HCT116 (cell line): Measurements from ENCODE around the gene ABHD17C. TPM values are rescaled to one million over a fixed set of nuclear protein-coding genes. Genes with fewer than 3 reads are reported as not detected.
A peak's percentile ranks its signal among the peaks of the same experiment; 100 is the strongest.

Experiments used
- ATAC-seq: fragments of 200-7000 bp; cut with Tn5 transposase; 2 replicates; pipeline ENCODE4 v1.9.1; 2020; ENCODE audit warnings: mild to moderate bottlenecking, moderate library complexity
- BruUV-seq: library from RNA; stranded (reverse); fragments of 400-500 nt; replicated peaks from 2 replicates; lab custom pipeline; 2021; lab: Mats Ljungman, UMichigan
- CTCF ChIA-PET: fragments of 300-600 bp; sonication (Branson Sonifier 250); formaldehyde crosslinking; loops from one replicate; lab custom pipeline; 2021; ENCODE audit warnings: antibody characterized with exemption; lab: Charles Lee
- POLR2A ChIA-PET: fragments of 300-600, 350-600 bp; sonication (Branson Sonifier 250); formaldehyde crosslinking; loops from one replicate; lab custom pipeline; 2021; ENCODE audit warnings: antibody characterized with exemption; lab: Charles Lee
- RAD21 ChIA-PET, 2 experiments: fragments of 300-600 bp; sonication (Branson Sonifier 250); formaldehyde crosslinking; loops; one replicate each; lab custom pipeline; 2023; ENCODE audit warnings: low total read pairs in 2 of 2; ENCODE audit not compliant: uncharacterized antibody in 2 of 2, unreplicated experiment in 2 of 2, low non-redundant PET in 1 of 2; lab: Charles Lee
- DNase-seq: peaks from one replicate; pipeline ENCODE4 v3.0.0-alpha.2; 2010; ENCODE audit warnings: low read depth, low spot score
- H2AFZ ChIP-seq: fragments of 200-600 bp; shearing (Covaris generic), sonication (generic); 2 replicates; pipeline ENCODE4 v1.6.1; 2017; ENCODE audit warnings: low read depth, mixed run types, mixed read lengths, antibody characterized with exemption, low read length; ENCODE audit not compliant: poor library complexity, severe bottlenecking
- H3K27ac ChIP-seq: 2 replicates; pipeline ENCODE4 v1.5.1; 2012; ENCODE audit warnings: low read depth, low read length
- H3K27me3 ChIP-seq: fragments of 200-600 bp; sonication (generic); 2 replicates; pipeline ENCODE4 v1.6.1; 2016; ENCODE audit warnings: mixed run types, low read length, mixed read lengths; ENCODE audit not compliant: insufficient read depth
- H3K36me3 ChIP-seq, 2 experiments: fragments of 200-500 bp in 1 of 2; fragments of 200-600 bp in 1 of 2; sonication (Bioruptor generic) in 1 of 2; sonication (generic) in 1 of 2; 2 replicates each; pipeline versions ENCODE4 v1.5.1 to v1.6.1; 2014 to 2016; ENCODE audit warnings: low read length in 2 of 2, inconsistent platforms in 1 of 2, mixed read lengths in 1 of 2, mixed run types in 1 of 2; ENCODE audit not compliant: insufficient read depth in 2 of 2, control insufficient read depth in 1 of 2
- H3K4me1 ChIP-seq, 2 experiments: fragments of 200-600 bp in 1 of 2; sonication (generic) in 1 of 2; 2 replicates each; pipeline versions ENCODE4 v1.5.1 to v1.6.1; 2012 to 2017; ENCODE audit warnings: low read length in 2 of 2, inconsistent platforms in 1 of 2, mild to moderate bottlenecking in 1 of 2, mixed read lengths in 1 of 2, mixed run types in 1 of 2, moderate library complexity in 1 of 2; ENCODE audit not compliant: insufficient read depth in 2 of 2, control insufficient read depth in 1 of 2
- H3K4me2 ChIP-seq: fragments of 200-600 bp; sonication (generic); 2 replicates; pipeline ENCODE4 v1.6.1; 2017; ENCODE audit warnings: mixed run types, low read length, mixed read lengths
- H3K4me3 ChIP-seq, 2 experiments: fragments of 200-600 bp in 1 of 2; sonication (generic) in 1 of 2; replicated peaks in 1 of 2; 2 replicates each; pipeline ENCODE4 v1.5.1; 2011 to 2016; ENCODE audit warnings: low read length in 2 of 2, control low read depth in 1 of 2, low read depth in 1 of 2, mild to moderate bottlenecking in 1 of 2, mixed read lengths in 1 of 2, mixed run types in 1 of 2
- H3K79me2 ChIP-seq: fragments of 200-600 bp; sonication (generic); 2 replicates; pipeline ENCODE4 v1.6.1; 2017; ENCODE audit warnings: mild to moderate bottlenecking, mixed run types, low read length, moderate library complexity, mixed read lengths; ENCODE audit not compliant: insufficient read depth
- H3K9ac ChIP-seq: fragments of 200-600 bp; sonication (generic); 2 replicates; pipeline ENCODE4 v1.6.1; 2016; ENCODE audit warnings: low read length, mixed read lengths
- H3K9me2 ChIP-seq: fragments of 200-600 bp; sonication (generic), shearing (Covaris generic); 2 replicates; pipeline ENCODE4 v1.6.1; 2017; ENCODE audit warnings: mixed run types, mild to moderate bottlenecking, moderate library complexity; ENCODE audit not compliant: insufficient read depth
- H3K9me3 ChIP-seq, 2 experiments: fragments of 200-500 bp in 1 of 2; fragments of 200-600 bp in 1 of 2; sonication (Bioruptor generic) in 1 of 2; sonication (generic) in 1 of 2; 2 replicates each; pipeline ENCODE4 v1.6.1; 2014 to 2017; ENCODE audit warnings: low read length in 2 of 2, mixed read lengths in 2 of 2, inconsistent platforms in 1 of 2, low read depth in 1 of 2, mild to moderate bottlenecking in 1 of 2, mixed run types in 1 of 2, moderate library complexity in 1 of 2; ENCODE audit not compliant: control insufficient read depth in 1 of 2, insufficient read depth in 1 of 2
- H4K20me1 ChIP-seq: fragments of 200-600 bp; sonication (generic), shearing (Covaris generic); 2 replicates; pipeline ENCODE4 v1.6.1; 2017; ENCODE audit warnings: mixed run types, mild to moderate bottlenecking, moderate library complexity; ENCODE audit not compliant: insufficient read depth
- ATF3 ChIP-seq: IDR thresholded peaks from 2 replicates; pipeline ENCODE4 v1.6.1; 2012
- CBX3 ChIP-seq: IDR thresholded peaks from 2 replicates; pipeline ENCODE4 v1.6.1; 2012; ENCODE audit warnings: low read depth
- CEBPB ChIP-seq: IDR thresholded peaks from 2 replicates; pipeline ENCODE4 v1.6.1; 2012; ENCODE audit warnings: low read depth
- CTCF ChIP-seq, 3 experiments: fragments of 200-600 bp in 1 of 3; sonication (generic) in 1 of 3; IDR thresholded peaks in 2 of 3; conservative IDR thresholded peaks in 1 of 3; 2 replicates each; pipeline ENCODE4 v1.5.1; 2012 to 2017; ENCODE audit warnings: low read depth in 2 of 3, low read length in 2 of 3, antibody characterized with exemption in 1 of 3, borderline replicate concordance in 1 of 3, control low read depth in 1 of 3, mild to moderate bottlenecking in 1 of 3, mixed read lengths in 1 of 3, mixed run types in 1 of 3, moderate library complexity in 1 of 3; ENCODE audit not compliant: insufficient read depth in 1 of 3
- ELF1 ChIP-seq: IDR thresholded peaks from 2 replicates; pipeline ENCODE4 v1.6.1; 2012; ENCODE audit warnings: low read depth, borderline replicate concordance
- EZH2phosphoT487 ChIP-seq: fragments of 200-600 bp; IDR thresholded peaks from 2 replicates; pipeline ENCODE4 v1.6.1; 2018; ENCODE audit warnings: antibody characterized with exemption, borderline replicate concordance
- FOSL1 ChIP-seq: IDR thresholded peaks from 2 replicates; pipeline ENCODE4 v1.6.1; 2012; ENCODE audit warnings: low read depth
- JUND ChIP-seq: IDR thresholded peaks from 2 replicates; pipeline ENCODE4 v1.6.1; 2012
- POLR2AphosphoS5 ChIP-seq: IDR thresholded peaks from 2 replicates; pipeline ENCODE4 v1.6.1; 2011; ENCODE audit warnings: mild to moderate bottlenecking, low read depth, low read length, moderate library complexity
- RAD21 ChIP-seq: IDR thresholded peaks from 2 replicates; pipeline ENCODE4 v1.6.1; 2012; ENCODE audit warnings: low read depth, mild to moderate bottlenecking
- SP1 ChIP-seq: IDR thresholded peaks from 2 replicates; pipeline ENCODE4 v1.6.1; 2012; ENCODE audit warnings: low read depth
- SRF ChIP-seq: IDR thresholded peaks from 2 replicates; pipeline ENCODE4 v1.6.1; 2012; ENCODE audit warnings: low read depth
- TCF7L2 ChIP-seq: IDR thresholded peaks from 2 replicates; pipeline ENCODE4 v1.7.0; 2011; ENCODE audit warnings: borderline replicate concordance, inconsistent platforms; ENCODE audit not compliant: insufficient read depth, insufficient read length; ENCODE audit errors: extremely low read depth
- YY1 ChIP-seq: IDR thresholded peaks from 2 replicates; pipeline ENCODE4 v1.6.1; 2011; ENCODE audit warnings: low read length, low read depth, moderate library complexity, mild to moderate bottlenecking; ENCODE audit not compliant: insufficient replicate concordance; ENCODE audit errors: extremely low read depth
- ZFX ChIP-seq: fragments of 450-650 bp; IDR thresholded peaks from 2 replicates; pipeline ENCODE4 v1.6.1; 2017
- intact Hi-C: fragments of 100-400 bp; cut with micrococcal nuclease; formaldehyde crosslinking; loops from 2 replicates; pipeline ENCODE4 v1.10.0; 2022
- total RNA-seq: library from RNA; stranded (reverse); gene quantifications from one replicate; pipeline ENCODE4 v1.2.1, GENCODE V29; 2021; ENCODE audit not compliant: unreplicated experiment
- TF ChIP-seq, protein P1 (sequence below): IDR thresholded peaks from 2 replicates; pipeline ENCODE4 v1.6.1; 2012
- TF ChIP-seq, protein P2 (sequence below): IDR thresholded peaks from 2 replicates; pipeline ENCODE4 v1.6.1; 2011; ENCODE audit warnings: mild to moderate bottlenecking, low read length, moderate library complexity; ENCODE audit not compliant: insufficient replicate concordance; ENCODE audit errors: extremely low read depth
- TF ChIP-seq, protein P3 (sequence below): IDR thresholded peaks from 2 replicates; pipeline ENCODE4 v1.6.1; 2012; ENCODE audit warnings: low read depth

Gene ABHD17C
- total RNA-seq, 1 experiment from 2014 or later: 27.9 TPM

- TF ChIP-seq ZFX (no peak), SRF (no peak), CBX3 (no peak), FOSL1 (no peak), RAD21 (no peak)
- TF ChIP-seq, protein P1, sequence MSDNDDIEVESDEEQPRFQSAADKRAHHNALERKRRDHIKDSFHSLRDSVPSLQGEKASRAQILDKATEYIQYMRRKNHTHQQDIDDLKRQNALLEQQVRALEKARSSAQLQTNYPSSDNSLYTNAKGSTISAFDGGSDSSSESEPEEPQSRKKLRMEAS: no peak
Measured at GRCh38 chr15:80749589-80749988, 54.5 kb downstream of the ABHD17C start (continued).

DNA sequence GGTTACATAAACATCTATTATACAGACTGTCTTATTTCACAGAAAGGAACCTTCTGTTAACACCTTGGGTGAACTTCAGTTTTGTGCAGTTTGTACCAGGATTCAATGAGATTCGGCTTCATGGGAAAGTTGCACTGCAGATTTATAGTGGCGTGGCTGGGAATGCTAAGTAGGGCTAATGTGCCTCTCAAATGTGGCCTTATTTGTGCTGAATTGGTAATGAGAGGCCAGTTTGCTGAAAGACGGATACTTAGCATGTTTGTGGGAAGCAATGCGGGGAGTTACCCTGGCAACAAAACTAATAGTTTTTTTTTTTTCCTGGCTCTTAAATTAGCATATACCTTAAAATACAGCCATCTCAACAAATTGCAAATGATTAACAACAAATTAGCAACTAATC is 55.5 kb downstream of the ABHD17C start:
- H2AFZ ChIP-seq: no peak overlapping the region
- no peak for DNase-seq
- CTCF ChIA-PET: no interaction called here
- TSS peak; percentile 24 for BruUV-seq
- no peak overlapping the region for H3K4me2 ChIP-seq
- no peak overlapping the region for H3K27ac ChIP-seq
- intact Hi-C loops: no loop called here
- POLR2A ChIA-PET: no interaction called here
- H3K9me3 ChIP-seq: no peaks in the 10 kb centered on the region
- H3K4me3 ChIP-seq: no peak overlapping the region
- H3K9me2 ChIP-seq: no peaks in the 10 kb centered on the region
- RAD21 ChIA-PET: no interaction called here
- no peak for ATAC-seq
- H3K4me1 ChIP-seq: no peaks in the 10 kb centered on the region
- H4K20me1 ChIP-seq: no peaks in the 10 kb centered on the region; the same call in 1 of the 2 replicates
- peaks cover 11 to 12% of the 10 kb centered on the region in 2 experiments; a peak in 3 of 4 replicates for H3K36me3 ChIP-seq
- no peak overlapping the region for H3K9ac ChIP-seq
- peaks cover 29% of the 10 kb centered on the region for H3K79me2 ChIP-seq
- no peaks in the 10 kb centered on the region for H3K27me3 ChIP-seq
- TF ChIP-seq POLR2AphosphoS5: no peak
- no peak for TF ChIP-seq ELF1
- TF ChIP-seq EZH2phosphoT487: no peak
- TF ChIP-seq, protein P1: no peak
- no peak for TF ChIP-seq FOSL1
- TF ChIP-seq SP1: no peak
- TF ChIP-seq CBX3: no peak
- TF ChIP-seq, protein P2, sequence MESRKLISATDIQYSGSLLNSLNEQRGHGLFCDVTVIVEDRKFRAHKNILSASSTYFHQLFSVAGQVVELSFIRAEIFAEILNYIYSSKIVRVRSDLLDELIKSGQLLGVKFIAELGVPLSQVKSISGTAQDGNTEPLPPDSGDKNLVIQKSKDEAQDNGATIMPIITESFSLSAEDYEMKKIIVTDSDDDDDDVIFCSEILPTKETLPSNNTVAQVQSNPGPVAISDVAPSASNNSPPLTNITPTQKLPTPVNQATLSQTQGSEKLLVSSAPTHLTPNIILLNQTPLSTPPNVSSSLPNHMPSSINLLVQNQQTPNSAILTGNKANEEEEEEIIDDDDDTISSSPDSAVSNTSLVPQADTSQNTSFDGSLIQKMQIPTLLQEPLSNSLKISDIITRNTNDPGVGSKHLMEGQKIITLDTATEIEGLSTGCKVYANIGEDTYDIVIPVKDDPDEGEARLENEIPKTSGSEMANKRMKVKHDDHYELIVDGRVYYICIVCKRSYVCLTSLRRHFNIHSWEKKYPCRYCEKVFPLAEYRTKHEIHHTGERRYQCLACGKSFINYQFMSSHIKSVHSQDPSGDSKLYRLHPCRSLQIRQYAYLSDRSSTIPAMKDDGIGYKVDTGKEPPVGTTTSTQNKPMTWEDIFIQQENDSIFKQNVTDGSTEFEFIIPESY: no peak
- TF ChIP-seq ZFX: no peak
- no peak for TF ChIP-seq ATF3
- TF ChIP-seq CEBPB: no peak
- no peak for TF ChIP-seq JUND
- no peak for TF ChIP-seq TCF7L2
- TF ChIP-seq, protein P3, sequence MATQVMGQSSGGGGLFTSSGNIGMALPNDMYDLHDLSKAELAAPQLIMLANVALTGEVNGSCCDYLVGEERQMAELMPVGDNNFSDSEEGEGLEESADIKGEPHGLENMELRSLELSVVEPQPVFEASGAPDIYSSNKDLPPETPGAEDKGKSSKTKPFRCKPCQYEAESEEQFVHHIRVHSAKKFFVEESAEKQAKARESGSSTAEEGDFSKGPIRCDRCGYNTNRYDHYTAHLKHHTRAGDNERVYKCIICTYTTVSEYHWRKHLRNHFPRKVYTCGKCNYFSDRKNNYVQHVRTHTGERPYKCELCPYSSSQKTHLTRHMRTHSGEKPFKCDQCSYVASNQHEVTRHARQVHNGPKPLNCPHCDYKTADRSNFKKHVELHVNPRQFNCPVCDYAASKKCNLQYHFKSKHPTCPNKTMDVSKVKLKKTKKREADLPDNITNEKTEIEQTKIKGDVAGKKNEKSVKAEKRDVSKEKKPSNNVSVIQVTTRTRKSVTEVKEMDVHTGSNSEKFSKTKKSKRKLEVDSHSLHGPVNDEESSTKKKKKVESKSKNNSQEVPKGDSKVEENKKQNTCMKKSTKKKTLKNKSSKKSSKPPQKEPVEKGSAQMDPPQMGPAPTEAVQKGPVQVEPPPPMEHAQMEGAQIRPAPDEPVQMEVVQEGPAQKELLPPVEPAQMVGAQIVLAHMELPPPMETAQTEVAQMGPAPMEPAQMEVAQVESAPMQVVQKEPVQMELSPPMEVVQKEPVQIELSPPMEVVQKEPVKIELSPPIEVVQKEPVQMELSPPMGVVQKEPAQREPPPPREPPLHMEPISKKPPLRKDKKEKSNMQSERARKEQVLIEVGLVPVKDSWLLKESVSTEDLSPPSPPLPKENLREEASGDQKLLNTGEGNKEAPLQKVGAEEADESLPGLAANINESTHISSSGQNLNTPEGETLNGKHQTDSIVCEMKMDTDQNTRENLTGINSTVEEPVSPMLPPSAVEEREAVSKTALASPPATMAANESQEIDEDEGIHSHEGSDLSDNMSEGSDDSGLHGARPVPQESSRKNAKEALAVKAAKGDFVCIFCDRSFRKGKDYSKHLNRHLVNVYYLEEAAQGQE: no peak
- no peak for TF ChIP-seq YY1
- no peak for TF ChIP-seq CTCF (IDR thresholded peaks at IDR 0.05 in 2 of 3, conservative IDR thresholded peaks at IDR 0.05 in 1 of 3; ENCODE audit: borderline replicate concordance in 1 of 3, insufficient read depth in 1 of 3, low read depth in 2 of 3, low read length in 2 of 3)
